Natural killer cell (primary cell): ENCODE data around the gene PIEZO1. TPM values are rescaled to one million over a fixed set of nuclear protein-coding genes. Genes with fewer than 3 reads are reported as not detected.
A peak's percentile ranks its signal among the peaks of the same experiment; 100 is the strongest.

Source experiments
- ATAC-seq, 3 donors: fragments of 150-1000 bp in 2 of 3; fragments of 200-7000 bp in 1 of 3; cut with Tn5 transposase; 1 replicate in 1 of 3; 2 replicates in 2 of 3; pipeline ENCODE4 v1.10.0; 2021; ENCODE audit warnings: mild to moderate bottlenecking in 2 of 3, moderate library complexity in 2 of 3
- DNase-seq, 2 donors: peaks; one replicate each; pipeline versions ENCODE4 v3.0.0 to v3.0.0-alpha.2; 2013 to 2021; ENCODE audit warnings: mixed read lengths in 1 of 2
- H3K27ac ChIP-seq: one replicate; pipeline ENCODE4 v1.5.1; 2013; ENCODE audit warnings: mild to moderate bottlenecking, low read length
- H3K27me3 ChIP-seq: one replicate; pipeline ENCODE4 v1.6.1; 2013; ENCODE audit warnings: low read length; ENCODE audit not compliant: control insufficient read depth, insufficient read depth
- H3K36me3 ChIP-seq: one replicate; pipeline ENCODE4 v1.6.1; 2013; ENCODE audit warnings: low read length; ENCODE audit not compliant: control insufficient read depth, insufficient read depth
- H3K4me1 ChIP-seq: one replicate; pipeline ENCODE4 v1.6.1; 2013; ENCODE audit warnings: low read length; ENCODE audit not compliant: control insufficient read depth, insufficient read depth
- H3K4me3 ChIP-seq: one replicate; pipeline ENCODE4 v1.5.1; 2013; ENCODE audit warnings: low read length
- H3K9me3 ChIP-seq: one replicate; pipeline ENCODE4 v1.6.1; 2013; ENCODE audit warnings: low read length; ENCODE audit not compliant: control insufficient read depth, insufficient read depth
- H3K27ac Mint-ChIP-seq, 2 donors: one replicate each; pipeline ENCODE4 v1.8.0; 2022; ENCODE audit warnings: mild to moderate bottlenecking in 2 of 2, mixed read lengths in 2 of 2, moderate library complexity in 1 of 2
- H3K27me3 Mint-ChIP-seq, 2 donors: one replicate each; pipeline ENCODE4 v1.8.0; 2022; ENCODE audit warnings: low read depth in 2 of 2, mixed read lengths in 2 of 2
- H3K36me3 Mint-ChIP-seq: one replicate; pipeline ENCODE4 v1.8.0; 2022; ENCODE audit warnings: mixed read lengths
- H3K4me1 Mint-ChIP-seq, 2 donors: one replicate each; pipeline ENCODE4 v1.8.0; 2022; ENCODE audit warnings: mixed read lengths in 2 of 2
- H3K4me3 Mint-ChIP-seq: one replicate; pipeline ENCODE4 v1.8.0; 2022; ENCODE audit warnings: mild to moderate bottlenecking, moderate library complexity, mixed read lengths
- H3K9me3 Mint-ChIP-seq, 2 donors: one replicate each; pipeline ENCODE4 v1.8.0; 2022; ENCODE audit warnings: mixed read lengths in 2 of 2
- CTCF ChIP-seq: fragments of 200-600 bp; IDR thresholded peaks from one replicate; pipeline ENCODE4 v1.8.0; 2022; ENCODE audit warnings: antibody characterized with exemption
- WGBS: methylation state at CpG from one replicate; pipeline ENCODE4 v1.1.7; 2013; ENCODE audit warnings: missing lambda C conversion rate; ENCODE audit not compliant: insufficient coverage; 5-methylcytosine and 5-hydroxymethylcytosine counted together
- intact Hi-C: fragments of 100-400 bp; cut with micrococcal nuclease; formaldehyde crosslinking; loops from one replicate; pipeline ENCODE4 v1.14.2; 2022
- total RNA-seq, 4 donors: library from RNA; stranded (reverse); fragments of 120-200 nt in 1 of 4; gene quantifications; one replicate each; pipeline versions ENCODE4 v1.2.3 to v1.2.4, GENCODE V29; 2013 to 2022

PIEZO1 gene
- total RNA-seq, 3 donors from 2014 or later (not counting 1 experiment from before 2014, with no cell fraction given) = 172 to 197 (median 183) TPM

GRCh38 chr16:88799569-88800276 lies 14.7 kb upstream of the PIEZO1 start:
- Histone ChIP-seq H3K9me3 (no peaks in the 10 kb centered on the region), H3K4me1 (peaks cover 33% of the 10 kb centered on the region), H3K36me3 (no peaks in the 10 kb centered on the region), H3K27ac (no peak overlapping the region), H3K4me3 (no peak overlapping the region), H3K27me3 (no peaks in the 10 kb centered on the region)
- ATAC-seq = no peak
- DNase-seq = peak in 1 of 2 donors; percentile 50
- no peaks in the 10 kb centered on the region for H3K27me3 Mint-ChIP-seq
- H3K4me3 Mint-ChIP-seq = no peak overlapping the region
- intact Hi-C loops = no loop called here
- no peaks in the 10 kb centered on the region for H3K4me1 Mint-ChIP-seq
- TF ChIP-seq CTCF = no peak
- H3K9me3 Mint-ChIP-seq = no peaks in the 10 kb centered on the region
- no peak overlapping the region for H3K27ac Mint-ChIP-seq
- H3K36me3 Mint-ChIP-seq = no peaks in the 10 kb centered on the region
- 43% methylated on average over 17 of the region's 17 CpGs for WGBS

GRCh38 chr16:88798772-88799455 lies 13.9 kb upstream of the PIEZO1 start:
- Mint-ChIP-seq H3K27ac (no peak overlapping the region), H3K27me3 (no peaks in the 10 kb centered on the region), H3K36me3 (no peaks in the 10 kb centered on the region), H3K9me3 (no peaks in the 10 kb centered on the region), H3K4me1 (no peaks in the 10 kb centered on the region), H3K4me3 (no peak overlapping the region)
- Histone ChIP-seq H3K9me3 (no peaks in the 10 kb centered on the region), H3K4me3 (no peak overlapping the region), H3K27ac (no peak overlapping the region), H3K27me3 (no peaks in the 10 kb centered on the region), H3K4me1 (peaks cover 33% of the 10 kb centered on the region), H3K36me3 (no peaks in the 10 kb centered on the region)
- ATAC-seq (no peak), DNase-seq (no peak)
- no peak for TF ChIP-seq CTCF
- intact Hi-C loops = no loop called here

GRCh38 chr16:88798073-88798472 lies 13.1 kb upstream of the PIEZO1 start:
- Mint-ChIP-seq H3K27me3 (no peaks in the 10 kb centered on the region), H3K4me3 (no peak overlapping the region), H3K4me1 (peaks cover 3% of the 10 kb centered on the region in 2 donors), H3K27ac (no peak overlapping the region), H3K9me3 (no peaks in the 10 kb centered on the region), H3K36me3 (no peaks in the 10 kb centered on the region)
- peaks cover 41% of the 10 kb centered on the region for H3K4me1 ChIP-seq
- DNase-seq (no peak), ATAC-seq (no peak)
- no peaks in the 10 kb centered on the region for H3K27me3 ChIP-seq
- no peaks in the 10 kb centered on the region for H3K9me3 ChIP-seq
- H3K27ac ChIP-seq = no peak overlapping the region
- TF ChIP-seq CTCF = no peak
- intact Hi-C loops = no loop called here
- no peak overlapping the region for H3K4me3 ChIP-seq
- no peaks in the 10 kb centered on the region for H3K36me3 ChIP-seq
- 84% methylated on average over 4 of the region's 4 CpGs for WGBS
